Trophoblast cell (in vitro differentiated cells and primary cell): ENCODE data around the gene B4GAT1. TPM values are rescaled to one million over a fixed set of nuclear protein-coding genes. Genes with fewer than 3 reads are reported as not detected.

Experiments
- DNase-seq, 2 donors: peaks; one replicate each; pipeline ENCODE4 v3.0.0-alpha.2; 2016
- H2AFZ ChIP-seq: 2 replicates; pipeline ENCODE4 v1.6.1; 2013; ENCODE audit warnings: low read length, moderate library complexity, mild to moderate bottlenecking; ENCODE audit not compliant: insufficient read depth, poor library complexity
- H2AK5ac ChIP-seq: 2 replicates; pipeline ENCODE4 v1.6.1; 2013; ENCODE audit warnings: mild to moderate bottlenecking, low read length
- H2BK120ac ChIP-seq: 2 replicates; pipeline ENCODE4 v1.6.1; 2013; ENCODE audit warnings: low read length, mild to moderate bottlenecking, moderate library complexity; ENCODE audit not compliant: insufficient read depth, poor library complexity
- H2BK12ac ChIP-seq: 2 replicates; pipeline ENCODE4 v1.6.1; 2013; ENCODE audit warnings: mild to moderate bottlenecking, low read length, moderate library complexity
- H2BK5ac ChIP-seq: 2 replicates; pipeline ENCODE4 v1.6.1; 2013; ENCODE audit warnings: low read length, low read depth, moderate library complexity, mild to moderate bottlenecking; ENCODE audit not compliant: poor library complexity
- H3K14ac ChIP-seq: 2 replicates; pipeline ENCODE4 v1.6.1; 2013; ENCODE audit warnings: mild to moderate bottlenecking, low read length
- H3K18ac ChIP-seq: 2 replicates; pipeline ENCODE4 v1.6.1; 2013; ENCODE audit warnings: mild to moderate bottlenecking, low read length
- H3K23ac ChIP-seq: 2 replicates; pipeline ENCODE4 v1.6.1; 2013; ENCODE audit warnings: low read length
- H3K27ac ChIP-seq: 2 replicates; pipeline ENCODE4 v1.5.1; 2013; ENCODE audit warnings: low read depth, mild to moderate bottlenecking, inconsistent platforms, low read length, moderate library complexity
- H3K27me3 ChIP-seq: 2 replicates; pipeline ENCODE4 v1.6.1; 2013; ENCODE audit warnings: inconsistent platforms, mild to moderate bottlenecking, low read length, moderate library complexity; ENCODE audit not compliant: insufficient read depth
- H3K36me3 ChIP-seq, 2 experiments: 1 replicate in 1 of 2; 2 replicates in 1 of 2; pipeline ENCODE4 v1.6.1; 2013; ENCODE audit warnings: low read length in 2 of 2, mild to moderate bottlenecking in 2 of 2, moderate library complexity in 1 of 2; ENCODE audit not compliant: insufficient read depth in 2 of 2, control insufficient read depth in 1 of 2
- H3K4ac ChIP-seq: 2 replicates; pipeline ENCODE4 v1.6.1; 2013; ENCODE audit warnings: low read depth, mild to moderate bottlenecking, low read length, moderate library complexity
- H3K4me1 ChIP-seq, 2 experiments: 1 replicate in 1 of 2; 2 replicates in 1 of 2; pipeline ENCODE4 v1.6.1; 2013; ENCODE audit warnings: low read length in 2 of 2, mild to moderate bottlenecking in 2 of 2, moderate library complexity in 1 of 2; ENCODE audit not compliant: insufficient read depth in 2 of 2, control insufficient read depth in 1 of 2
- H3K4me2 ChIP-seq: 2 replicates; pipeline ENCODE4 v1.6.1; 2013; ENCODE audit warnings: inconsistent platforms, mild to moderate bottlenecking, low read length, moderate library complexity
- H3K4me3 ChIP-seq: 2 replicates; pipeline ENCODE4 v1.5.1; 2013; ENCODE audit warnings: mild to moderate bottlenecking, low read depth, low read length, inconsistent platforms
- H3K79me1 ChIP-seq: one replicate; pipeline ENCODE4 v1.6.1; 2013; ENCODE audit warnings: low read length
- H3K79me2 ChIP-seq: 2 replicates; pipeline ENCODE4 v1.6.1; 2013; ENCODE audit warnings: low read length, mild to moderate bottlenecking; ENCODE audit not compliant: control insufficient read depth, insufficient read depth, poor library complexity
- H3K9ac ChIP-seq: 2 replicates; pipeline ENCODE4 v1.6.1; 2013; ENCODE audit warnings: mild to moderate bottlenecking, low read length
- H3K9me3 ChIP-seq: 2 replicates; pipeline ENCODE4 v1.6.1; 2013; ENCODE audit warnings: low read depth, mild to moderate bottlenecking, control low read depth, inconsistent platforms, low read length; ENCODE audit not compliant: insufficient read depth
- H4K12ac ChIP-seq: 2 replicates; pipeline ENCODE4 v1.6.1; 2013; ENCODE audit warnings: low read depth, mild to moderate bottlenecking, low read length, moderate library complexity
- H4K8ac ChIP-seq: 2 replicates; pipeline ENCODE4 v1.6.1; 2013; ENCODE audit warnings: low read depth, mild to moderate bottlenecking, low read length, moderate library complexity
- H4K91ac ChIP-seq: one replicate; pipeline ENCODE4 v1.6.1; 2013; ENCODE audit warnings: low read depth, mild to moderate bottlenecking, low read length, moderate library complexity
- WGBS: extraction: QIAGEN DNeasy Blood & Tissue Kit; methylation state at CpG from one replicate; pipeline ENCODE4 v1.1.7; 2013; ENCODE audit warnings: missing lambda C conversion rate; ENCODE audit not compliant: insufficient read length, insufficient coverage; ENCODE audit errors: extremely low coverage; 5-methylcytosine and 5-hydroxymethylcytosine counted together
- polyA plus RNA-seq: library from polyadenylated mRNA; stranded (reverse); fragments of 200-250 nt; gene quantifications from 2 replicates; pipeline ENCODE4 v1.2.3, GENCODE V29; 2013

Gene B4GAT1
- 15.7 and 15.9 TPM in 2 replicates for polyA plus RNA-seq

DNA sequence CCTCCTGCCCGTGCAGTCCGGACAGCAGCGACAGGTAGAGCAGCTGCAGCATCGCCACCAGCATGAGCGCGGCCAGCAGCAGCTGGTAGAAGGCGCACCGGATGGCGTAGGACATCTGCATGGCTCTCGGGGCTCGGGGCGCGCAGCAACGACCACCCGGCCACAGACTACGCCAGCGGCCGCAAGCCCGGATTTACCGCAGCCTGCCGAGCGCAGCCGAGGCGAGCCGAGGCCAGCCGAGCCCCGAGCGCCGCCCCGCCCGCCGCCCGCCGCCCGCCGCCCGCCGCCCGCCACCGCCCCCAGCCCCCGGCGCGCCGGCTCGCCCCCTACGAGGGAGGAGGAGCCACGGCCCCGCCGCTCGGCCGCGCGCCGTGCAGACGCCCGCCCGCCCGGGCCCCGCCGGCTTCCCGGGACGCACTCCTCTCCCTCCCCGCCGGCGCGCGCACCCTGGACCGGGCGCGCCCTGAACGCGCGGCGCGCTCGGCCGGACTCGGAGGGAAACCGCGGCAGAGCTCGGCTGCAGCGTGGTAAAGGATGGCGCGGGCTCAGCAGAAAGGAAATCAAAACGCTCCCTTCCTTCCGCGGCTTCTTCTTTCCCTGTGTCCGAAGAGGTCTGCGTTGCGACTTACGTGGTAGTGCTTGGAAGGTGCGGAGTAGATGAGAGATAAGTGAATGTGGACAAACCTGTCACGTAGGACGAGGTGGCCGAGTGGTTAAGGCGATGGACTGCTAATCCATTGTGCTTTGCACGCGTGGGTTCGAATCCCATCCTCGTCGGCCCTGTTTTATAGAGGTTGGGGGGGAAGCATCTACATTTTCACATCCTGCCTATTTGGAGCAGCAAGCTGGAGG lies at the start of gene B4GAT1:
Gene B4GAT1, minus strand, starts transcription at position 205 of the 852 bp plus-strand sequence. Its CDS starts 84 bp downstream, at position 121.
- H3K27ac ChIP-seq, result peak within 1 kb of the TSS; percentile 81
- H3K9me3 ChIP-seq, result no peaks in the 10 kb centered on the region
- peaks cover 11% of the 10 kb centered on the region for H3K79me1 ChIP-seq
- H2AK5ac ChIP-seq, result peak within 1 kb of the TSS; percentile 16
- no CpG with 5 or more reads among the region's 101 CpGs for WGBS
- peak within 1 kb of the TSS; percentile 79 for H3K9ac ChIP-seq
- no peaks in the 10 kb centered on the region for H3K36me3 ChIP-seq
- peak within 1 kb of the TSS; percentile 28 for H2BK5ac ChIP-seq
- peak within 1 kb of the TSS; percentile 44 for H4K91ac ChIP-seq
- H3K4ac ChIP-seq, result peak within 1 kb of the TSS; percentile 49
- DNase-seq, result peak; percentile 88 to 95
- peaks cover 10% of the 10 kb centered on the region for H3K79me2 ChIP-seq
- H4K8ac ChIP-seq, result peak within 1 kb of the TSS; percentile 83
- peak within 1 kb of the TSS; percentile 21 for H2BK120ac ChIP-seq
- peak within 1 kb of the TSS; percentile 80 for H2AFZ ChIP-seq
- no peak within 1 kb of the TSS for H2BK12ac ChIP-seq
- H4K12ac ChIP-seq, result peak within 1 kb of the TSS; percentile 81
- peak within 1 kb of the TSS; percentile 85 for H3K4me3 ChIP-seq
- no peak within 1 kb of the TSS for H3K23ac ChIP-seq
- H3K27me3 ChIP-seq, result no peaks in the 10 kb centered on the region
- H3K14ac ChIP-seq, result peak within 1 kb of the TSS; percentile 69
- peaks cover 9 to 12% of the 10 kb centered on the region in 2 experiments for H3K4me1 ChIP-seq
- H3K4me2 ChIP-seq, result peak within 1 kb of the TSS; percentile 98
- peak within 1 kb of the TSS; percentile 77 for H3K18ac ChIP-seq

DNA sequence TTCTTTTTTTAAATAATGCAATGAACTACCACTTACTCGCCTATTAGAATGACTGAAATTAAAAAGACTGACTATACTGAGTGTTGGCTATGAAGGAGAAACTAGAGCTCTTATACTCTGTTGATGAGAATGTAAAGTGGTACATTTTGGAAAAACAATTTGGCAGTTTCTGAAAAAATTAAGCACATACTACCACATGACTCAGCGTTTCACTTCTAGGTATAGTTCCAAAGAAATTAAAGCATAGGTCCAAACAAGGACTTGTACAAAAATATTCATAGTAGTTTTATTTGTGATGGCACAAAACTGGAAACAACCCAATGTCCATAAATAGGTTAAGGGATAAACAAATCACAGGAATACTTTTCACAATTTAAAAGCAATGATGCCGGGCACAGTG lies 46.5 kb upstream of the B4GAT1 start:
- no peaks in the 10 kb centered on the region for H3K36me3 ChIP-seq
- H3K14ac ChIP-seq, result no peak overlapping the region
- H3K79me2 ChIP-seq, result no peaks in the 10 kb centered on the region
- no peak overlapping the region for H2AFZ ChIP-seq
- no peak overlapping the region for H3K23ac ChIP-seq
- no peak overlapping the region for H2BK120ac ChIP-seq
- no peak overlapping the region for H3K27ac ChIP-seq
- no peaks in the 10 kb centered on the region for H3K9me3 ChIP-seq
- no peak overlapping the region for H4K12ac ChIP-seq
- H2BK5ac ChIP-seq, result no peak overlapping the region
- no peak overlapping the region for H2BK12ac ChIP-seq
- no peak overlapping the region for H3K4me2 ChIP-seq
- WGBS, result no CpG with 5 or more reads among the region's 3 CpGs
- no peak overlapping the region for H3K18ac ChIP-seq
- H3K4ac ChIP-seq, result no peak overlapping the region
- H3K4me3 ChIP-seq, result no peak overlapping the region
- no peak for DNase-seq
- H2AK5ac ChIP-seq, result no peak overlapping the region
- no peak overlapping the region for H3K9ac ChIP-seq
- no peaks in the 10 kb centered on the region for H3K4me1 ChIP-seq
- no peaks in the 10 kb centered on the region for H3K27me3 ChIP-seq
- no peak overlapping the region for H4K91ac ChIP-seq
- no peaks in the 10 kb centered on the region for H3K79me1 ChIP-seq
- H4K8ac ChIP-seq, result no peak overlapping the region

DNA sequence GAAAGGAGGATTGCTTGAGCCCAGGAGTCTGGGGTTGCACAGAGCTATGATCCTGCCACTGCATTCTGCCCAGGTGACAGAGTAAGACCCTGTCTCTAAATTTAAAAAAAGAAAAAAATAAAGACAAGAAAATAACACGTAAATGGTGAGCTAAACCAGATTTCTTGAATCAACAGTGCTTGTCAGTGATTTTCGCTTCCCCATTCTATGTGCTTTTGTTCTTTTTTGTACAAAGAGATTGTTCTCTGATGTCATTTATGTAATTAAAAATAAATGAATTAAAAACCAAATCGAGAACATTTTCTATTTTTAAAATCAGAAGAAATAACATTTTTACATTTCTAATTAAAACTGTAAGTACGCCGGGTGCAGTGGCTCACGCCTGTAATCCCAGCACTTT lies 43.9 kb upstream of the B4GAT1 start:
- Histone ChIP-seq H2AFZ (no peak overlapping the region), H2BK5ac (no peak overlapping the region)

DNA sequence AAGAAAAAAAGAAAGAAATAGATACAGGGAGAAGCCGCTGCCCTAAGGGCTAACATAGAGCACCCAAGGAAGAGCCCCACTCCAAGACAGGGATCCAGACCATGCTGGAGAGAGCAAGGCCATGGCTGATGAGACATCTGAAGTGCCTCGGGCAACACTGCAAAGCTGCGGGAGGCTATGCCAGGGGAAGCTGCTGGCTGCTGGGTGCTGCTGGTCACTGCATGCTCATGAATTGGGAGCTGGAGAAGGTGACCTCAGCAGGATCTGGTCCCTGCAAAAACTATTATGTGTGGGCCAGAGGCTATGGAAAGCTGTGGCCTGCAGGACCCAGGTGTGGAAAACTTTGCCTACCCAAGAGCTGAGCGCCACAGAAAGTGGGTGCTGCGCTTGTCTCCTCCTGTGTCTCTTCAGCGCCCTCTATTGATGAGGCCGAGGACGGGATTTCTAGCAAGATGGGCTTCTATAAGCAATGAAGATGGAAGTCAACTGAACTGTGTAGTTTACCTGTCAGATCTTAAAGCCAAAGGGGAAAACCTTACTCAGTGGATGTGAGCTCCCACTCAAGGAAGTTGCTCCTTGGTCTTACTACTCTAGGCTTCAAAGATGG lies 41.5 kb upstream of the B4GAT1 start:
- H3K27me3 ChIP-seq, result no peaks in the 10 kb centered on the region
- H3K9me3 ChIP-seq, result no peaks in the 10 kb centered on the region
- H3K23ac ChIP-seq, result no peak overlapping the region
- no peak overlapping the region for H2BK120ac ChIP-seq
- H3K79me1 ChIP-seq, result no peaks in the 10 kb centered on the region
- no peaks in the 10 kb centered on the region for H3K79me2 ChIP-seq
- H3K4ac ChIP-seq, result no peak overlapping the region
- H3K4me1 ChIP-seq, result no peaks in the 10 kb centered on the region
- H2AFZ ChIP-seq, result no peak overlapping the region
- no peak overlapping the region for H3K4me3 ChIP-seq
- WGBS, result no CpG with 5 or more reads among the region's 8 CpGs
- H3K27ac ChIP-seq, result no peak overlapping the region
- H2AK5ac ChIP-seq, result no peak overlapping the region
- H3K4me2 ChIP-seq, result no peak overlapping the region
- no peak overlapping the region for H3K9ac ChIP-seq
- H4K12ac ChIP-seq, result no peak overlapping the region
- no peak overlapping the region for H4K8ac ChIP-seq
- H2BK12ac ChIP-seq, result no peak overlapping the region
- H3K36me3 ChIP-seq, result no peaks in the 10 kb centered on the region
- no peak overlapping the region for H3K18ac ChIP-seq
- H4K91ac ChIP-seq, result no peak overlapping the region
- no peak overlapping the region for H3K14ac ChIP-seq
- no peak overlapping the region for H2BK5ac ChIP-seq
- DNase-seq, result peak; percentile 95 to 97

More for the DNA sequence above, 43.9 kb upstream of the B4GAT1 start:
- no peaks in the 10 kb centered on the region for H3K4me1 ChIP-seq
- H3K9me3 ChIP-seq, result no peaks in the 10 kb centered on the region
- H3K14ac ChIP-seq, result no peak overlapping the region
- H3K36me3 ChIP-seq, result no peaks in the 10 kb centered on the region
- no peak overlapping the region for H3K9ac ChIP-seq
- H3K23ac ChIP-seq, result no peak overlapping the region
- H4K12ac ChIP-seq, result no peak overlapping the region
- H2BK120ac ChIP-seq, result no peak overlapping the region
- no peak for DNase-seq
- no peak overlapping the region for H3K4me3 ChIP-seq
- no peak overlapping the region for H3K4ac ChIP-seq
- H3K27me3 ChIP-seq, result no peaks in the 10 kb centered on the region
- WGBS, result no CpG with 5 or more reads among the region's 6 CpGs
- no peak overlapping the region for H3K27ac ChIP-seq
- no peak overlapping the region for H3K18ac ChIP-seq
- no peak overlapping the region for H2AK5ac ChIP-seq
- H4K91ac ChIP-seq, result no peak overlapping the region
- no peak overlapping the region for H3K4me2 ChIP-seq
- H2BK12ac ChIP-seq, result no peak overlapping the region
- H3K79me1 ChIP-seq, result no peaks in the 10 kb centered on the region
- H4K8ac ChIP-seq, result no peak overlapping the region
- H3K79me2 ChIP-seq, result no peaks in the 10 kb centered on the region
